ENCODE data around the gene LZTS3.
"Not testable (repeated sequence)": the region's sequence is repeated elsewhere in the genome, so short reads cannot be mapped to it uniquely, and the experiment has no call there.

The LZTS3 gene

DNA sequence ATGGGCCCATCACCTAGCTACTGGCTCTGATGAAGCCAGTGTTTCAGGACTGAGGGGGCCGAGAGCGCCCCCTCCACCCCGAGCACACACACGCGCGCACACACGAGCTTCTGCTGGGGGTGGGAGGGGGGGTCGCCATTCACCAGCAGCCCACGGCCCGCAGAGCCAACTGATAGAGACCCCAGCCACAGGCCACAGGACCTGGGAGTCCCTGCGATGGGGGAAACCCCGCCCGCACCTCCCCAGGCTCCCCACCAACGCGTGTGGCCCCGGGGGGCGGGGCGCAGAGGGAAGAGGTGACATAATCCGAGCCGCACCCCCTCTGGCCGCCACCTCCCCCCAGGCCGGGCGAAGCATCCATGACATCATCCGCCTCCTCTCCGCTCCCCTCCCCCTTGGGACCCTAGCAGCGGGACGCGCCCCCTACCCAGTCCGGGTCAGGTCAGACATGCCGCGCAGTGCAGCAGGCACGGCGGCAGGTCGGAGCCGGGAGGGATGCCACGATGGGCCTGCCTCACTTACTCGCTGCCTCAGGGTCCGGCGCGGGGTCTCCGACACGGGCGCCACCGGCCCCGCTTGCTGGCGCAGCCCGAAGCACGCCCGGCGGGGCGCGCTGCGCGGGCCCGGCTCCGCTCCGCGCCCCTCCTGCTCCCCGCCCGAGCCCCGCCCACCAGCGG lies at the start of gene LZTS3:
Gene LZTS3 (minus strand): TSS at position 617 of the 677 bp plus-strand sequence. CDS start 6,386 bp downstream, outside the sequence.
- peak; percentile 89 for DNase-seq

DNA sequence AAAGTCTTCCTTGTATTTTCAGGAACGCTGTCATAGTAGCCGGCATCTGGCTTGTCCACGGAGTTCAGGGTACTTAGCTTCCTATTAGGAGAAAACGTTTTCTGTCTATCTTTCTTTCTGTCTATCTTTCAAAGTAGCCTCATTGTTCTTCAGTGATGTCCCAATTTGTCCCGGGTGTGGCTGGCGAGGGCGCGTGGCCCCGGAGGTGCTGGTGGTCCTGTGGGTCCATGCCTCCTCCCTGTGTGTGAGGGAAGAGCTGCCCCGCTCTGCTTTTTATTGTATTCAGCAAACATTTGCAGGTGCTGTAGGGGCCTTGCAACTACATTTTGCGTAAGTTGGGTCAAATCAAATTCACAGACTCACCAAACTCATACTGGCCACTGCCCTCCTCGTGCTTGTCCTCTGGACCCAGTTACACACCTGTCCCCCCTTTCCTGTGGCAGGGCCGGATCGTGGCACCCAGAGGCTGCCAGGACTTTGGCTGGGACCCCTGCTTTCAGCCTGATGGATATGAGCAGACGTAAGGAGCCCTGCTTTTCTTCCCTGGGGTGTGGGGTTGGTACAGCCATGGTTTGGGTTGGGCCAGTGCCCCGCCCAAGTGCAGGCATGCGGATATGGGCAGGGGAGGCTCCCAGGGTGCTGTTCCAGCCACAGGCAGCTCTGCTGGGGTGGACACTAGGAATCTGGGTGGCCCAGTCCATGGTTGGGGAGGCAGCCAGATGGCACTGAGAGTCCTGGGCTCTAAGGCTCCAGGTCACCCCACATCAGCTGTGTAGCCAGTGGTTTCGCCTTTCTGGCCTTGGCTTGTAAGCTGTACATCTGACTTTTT lies 48.3 kb upstream of the LZTS3 start:
- DNase-seq, result no peak

DNA sequence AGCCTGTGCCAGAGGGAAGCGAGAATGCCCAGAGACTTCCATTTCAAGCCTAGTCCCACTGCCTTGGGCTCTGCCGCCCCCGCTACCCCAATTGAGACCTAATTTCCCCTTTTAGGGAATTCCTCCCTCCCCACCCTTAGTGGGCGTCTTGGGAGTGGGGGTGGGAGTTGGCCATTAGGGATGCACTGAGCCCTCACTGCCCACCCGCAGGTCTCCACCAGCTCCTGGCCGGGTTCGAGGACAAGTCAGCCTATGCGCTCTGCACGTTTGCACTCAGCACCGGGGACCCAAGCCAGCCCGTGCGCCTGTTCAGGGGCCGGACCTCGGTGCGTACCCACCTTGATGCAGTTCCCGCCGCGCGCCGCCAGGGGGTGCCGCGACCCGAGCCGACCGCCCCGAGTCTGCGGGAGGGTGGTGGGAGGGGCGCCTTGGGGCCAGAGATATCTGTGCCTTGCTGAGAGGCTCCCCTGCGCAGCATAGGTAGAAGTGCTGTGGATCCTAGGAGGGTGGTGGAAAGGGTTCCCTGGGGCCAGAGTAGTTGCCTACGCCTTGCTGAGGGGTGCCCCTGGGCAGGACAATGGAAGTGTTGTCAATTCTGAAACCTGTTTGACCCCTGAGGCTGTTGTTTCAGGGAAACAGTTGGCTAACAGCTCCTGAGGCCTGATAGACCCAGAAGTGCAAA lies 45.1 kb upstream of the LZTS3 start:
- peak; percentile 78 for DNase-seq

DNA sequence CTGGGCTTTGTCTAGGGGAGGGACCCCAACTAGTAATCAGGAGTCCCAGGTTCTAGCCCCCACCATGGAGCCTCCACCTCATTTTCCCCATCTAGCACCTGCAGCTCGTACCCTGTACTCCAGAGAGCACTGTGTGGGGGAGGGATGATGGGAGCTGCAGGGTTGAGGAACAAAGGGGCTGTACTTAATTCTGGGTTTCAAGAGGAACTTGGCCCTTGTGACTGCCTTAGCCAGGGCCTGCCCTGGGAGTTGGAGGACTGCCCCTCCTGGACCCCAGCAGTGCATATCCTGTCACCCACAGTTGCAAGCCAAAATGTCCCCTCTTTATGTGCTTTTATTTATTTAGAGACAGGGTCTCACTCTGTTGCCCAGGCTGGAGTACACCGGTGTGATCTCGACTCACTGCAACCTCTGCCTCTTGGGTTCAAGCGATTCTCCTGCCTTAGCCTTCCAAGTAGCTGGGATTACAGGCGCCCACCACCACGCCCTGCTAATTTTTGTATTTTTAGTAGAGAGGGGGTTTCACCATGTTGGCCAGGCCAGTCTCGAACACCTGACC lies 42.1 kb upstream of the LZTS3 start:
- not testable (repeated sequence) for DNase-seq

DNA sequence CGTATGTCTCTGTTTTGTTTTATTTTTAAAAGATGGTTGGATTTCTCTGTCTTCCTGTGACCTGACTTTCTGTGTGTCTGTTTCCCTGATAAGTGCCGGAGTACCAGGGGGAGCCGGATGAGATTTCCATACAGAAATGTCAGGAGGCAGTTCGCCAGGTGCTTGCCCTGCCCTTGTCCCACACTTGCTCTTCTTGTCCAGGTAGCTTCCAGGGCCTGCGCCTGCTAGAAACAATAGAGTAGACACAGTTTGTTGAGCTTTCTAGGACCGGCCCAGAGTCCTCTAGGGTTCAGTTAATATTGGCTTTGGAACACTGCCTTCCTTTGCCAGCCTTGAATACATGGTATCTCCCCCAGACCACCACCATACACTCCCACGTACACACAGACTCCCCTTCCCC lies 39.9 kb upstream of the LZTS3 start:
- DNase-seq, result no peak

DNA sequence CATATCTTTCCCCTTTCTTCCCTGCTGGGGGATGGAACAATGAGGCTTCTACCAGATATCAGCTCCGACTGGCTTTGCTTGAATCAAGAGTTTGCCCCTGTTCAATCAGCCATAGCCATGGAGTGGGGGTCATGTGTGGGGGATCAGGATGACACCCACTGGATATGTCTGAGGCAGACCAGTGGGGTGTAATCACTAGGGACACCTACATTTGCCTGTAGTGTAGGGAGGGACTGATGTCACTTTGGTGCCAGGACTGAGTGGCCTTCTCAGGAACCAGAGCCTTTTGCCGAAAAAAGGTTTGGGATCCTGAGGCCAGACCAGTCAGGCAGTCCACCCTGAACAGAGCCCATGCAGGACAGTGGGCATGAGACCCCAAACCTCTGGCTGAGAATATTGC lies 37.0 kb upstream of the LZTS3 start:
- no peak for DNase-seq

DNA sequence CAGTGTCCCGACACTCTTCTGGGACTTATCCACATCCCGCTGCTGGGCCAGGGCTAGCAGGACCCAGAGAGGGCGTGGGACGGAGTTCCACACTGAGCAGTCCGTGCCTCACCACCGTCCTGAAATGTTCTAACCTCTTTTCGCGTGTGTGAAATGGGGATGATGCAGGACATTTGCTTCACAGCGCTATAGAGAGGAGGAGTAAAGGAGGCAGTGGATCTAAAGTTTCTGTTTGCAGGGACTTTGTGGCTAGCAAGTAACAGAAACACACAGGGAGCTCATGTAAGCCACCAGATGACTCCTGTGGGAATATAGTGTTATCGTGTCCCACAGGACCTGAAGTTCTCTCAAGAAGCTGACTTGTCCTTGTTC lies 36.6 kb upstream of the LZTS3 start:
- DNase-seq, result no peak

DNA sequence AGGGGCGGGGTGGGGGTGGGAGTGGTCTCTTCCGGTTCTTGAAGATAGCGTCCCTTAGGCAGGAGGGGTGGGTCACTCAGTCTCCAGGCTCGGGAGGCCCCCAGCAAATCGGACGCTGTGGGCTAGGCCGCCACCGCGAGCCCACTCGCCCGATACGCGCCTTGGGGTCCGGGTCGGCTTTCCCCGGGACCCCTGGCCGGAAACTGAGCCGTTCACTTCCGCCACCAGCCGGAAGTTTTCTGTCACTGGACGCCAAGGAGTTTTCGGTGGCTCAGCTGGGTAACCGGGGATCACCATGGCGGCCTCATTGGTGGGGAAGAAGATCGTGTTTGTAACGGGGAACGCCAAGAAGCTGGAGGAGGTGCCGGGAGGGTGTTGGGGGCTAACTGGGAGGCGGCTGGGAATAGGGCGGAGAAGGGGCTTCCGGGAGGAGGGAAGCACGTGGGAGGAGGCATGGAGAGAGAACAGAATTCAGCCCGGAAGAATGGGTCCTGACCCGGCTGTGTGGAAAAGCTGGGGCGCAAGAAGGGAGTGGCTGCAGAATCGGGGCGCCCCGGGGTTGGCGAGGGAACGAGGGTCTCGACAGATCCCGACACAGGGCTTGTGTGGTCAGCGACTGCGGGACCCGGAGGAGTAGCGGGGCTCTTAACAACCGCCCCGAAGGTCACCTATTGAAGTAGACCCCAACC lies 36.1 kb upstream of the LZTS3 start, which contains the start of gene ITPA:
Gene ITPA (plus strand): TSS at position 242 of the 689 bp plus-strand sequence. CDS start 54 bp downstream, at position 296.
- peak; percentile 52 for DNase-seq

DNA sequence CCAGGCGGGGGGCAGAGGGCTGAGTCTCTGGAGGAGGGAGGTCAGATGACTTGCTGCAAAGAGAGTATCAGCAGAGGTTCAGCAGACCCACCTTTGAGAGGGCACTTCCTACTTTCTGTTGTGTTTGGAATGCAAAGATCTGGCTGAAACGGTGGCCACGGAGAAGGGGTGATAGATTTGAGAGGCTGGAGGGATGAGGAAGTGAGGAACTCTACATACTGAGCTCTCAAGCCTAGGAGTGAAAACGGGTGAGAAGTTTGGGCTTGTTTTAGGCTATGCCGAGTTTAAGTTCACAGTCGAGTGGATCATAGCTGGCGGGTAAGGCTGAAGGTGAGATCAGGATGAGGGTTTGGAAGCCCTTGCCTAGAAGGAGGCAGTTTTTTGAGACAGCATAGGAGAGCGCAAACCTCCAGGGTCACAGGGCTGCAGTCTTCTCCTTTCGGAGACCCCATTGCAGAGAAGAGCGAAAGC lies 35.5 kb upstream of the LZTS3 start:
- DNase-seq, result no peak

DNA sequence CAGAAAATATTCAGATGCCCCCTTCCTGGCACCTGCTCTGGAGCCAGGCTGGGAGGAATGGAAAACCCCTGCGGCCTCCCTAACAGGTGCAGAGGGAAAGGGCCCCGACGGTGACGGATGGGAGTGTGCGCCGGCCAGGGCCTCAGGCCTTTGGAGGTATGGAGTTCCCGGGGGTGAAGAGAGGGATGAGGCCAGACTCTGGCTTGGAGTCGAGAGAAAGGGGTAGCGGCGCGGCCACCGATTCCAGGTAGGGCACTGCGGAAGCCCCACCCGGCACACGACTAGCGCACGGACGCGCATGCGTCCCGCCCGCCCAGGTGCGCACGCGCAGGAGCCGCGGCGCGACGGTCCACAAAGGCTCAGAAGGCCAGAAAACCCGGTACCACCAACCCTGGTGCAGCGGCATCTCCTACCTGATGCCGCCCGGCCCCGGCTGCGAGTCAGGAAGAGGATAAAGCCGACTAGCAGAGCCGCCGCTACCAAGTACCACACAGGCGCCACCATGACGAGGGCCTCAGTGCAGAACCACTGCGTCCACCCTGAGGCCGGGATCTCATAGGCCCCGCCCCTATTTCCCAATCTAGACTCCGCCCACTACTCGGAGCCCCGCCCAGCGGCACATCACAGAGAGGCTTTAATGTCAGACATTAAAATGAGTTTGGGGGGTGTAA lies 30.9 kb upstream of the LZTS3 start, which contains the start of gene DDRGK1:
Gene DDRGK1 (minus strand): TSS at position 559 of the 671 bp plus-strand sequence. CDS start 55 bp downstream, at position 504.
- DNase-seq, result peak; percentile 88

DNA sequence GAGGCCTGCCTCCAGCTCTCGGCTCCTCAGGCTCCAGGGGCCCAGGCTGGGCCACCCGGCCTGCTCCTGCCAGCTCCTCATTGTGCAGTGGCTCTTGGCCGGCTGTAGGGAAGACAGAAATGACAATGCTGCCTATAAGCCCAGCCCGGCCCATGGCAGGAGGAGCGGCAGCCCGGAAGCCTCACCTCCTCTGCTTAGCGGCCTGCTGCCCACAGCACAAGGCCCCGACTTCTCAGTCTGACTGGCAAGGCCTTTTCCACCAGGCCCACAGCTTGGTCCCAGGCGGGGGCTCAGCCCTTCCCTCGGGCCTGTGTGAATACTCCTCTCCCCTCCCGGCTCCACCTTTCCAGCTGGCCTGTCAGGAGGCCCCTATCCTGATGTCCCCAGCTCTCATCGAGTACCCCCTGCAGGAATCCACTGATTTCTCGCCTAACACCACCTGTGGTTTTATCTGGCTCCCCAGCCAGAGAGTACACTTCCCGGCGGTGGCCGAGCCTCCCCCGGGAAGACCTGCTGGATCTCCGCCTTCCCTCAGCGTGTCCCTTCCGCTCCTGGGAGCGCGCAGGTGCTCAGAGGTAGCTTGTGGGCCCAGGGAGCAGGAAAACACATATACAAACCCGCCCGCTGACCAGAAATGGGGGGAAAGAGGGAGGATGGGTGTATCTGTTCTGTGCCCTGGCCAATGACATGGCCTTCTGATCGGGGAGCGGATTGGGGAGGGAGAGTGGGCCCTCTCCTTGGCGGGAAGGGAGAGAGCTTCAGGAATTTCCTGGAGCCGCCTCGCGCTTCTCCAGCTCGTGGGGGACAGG lies 30.2 kb upstream of the LZTS3 start:
- peak; percentile 7 for DNase-seq

DNA sequence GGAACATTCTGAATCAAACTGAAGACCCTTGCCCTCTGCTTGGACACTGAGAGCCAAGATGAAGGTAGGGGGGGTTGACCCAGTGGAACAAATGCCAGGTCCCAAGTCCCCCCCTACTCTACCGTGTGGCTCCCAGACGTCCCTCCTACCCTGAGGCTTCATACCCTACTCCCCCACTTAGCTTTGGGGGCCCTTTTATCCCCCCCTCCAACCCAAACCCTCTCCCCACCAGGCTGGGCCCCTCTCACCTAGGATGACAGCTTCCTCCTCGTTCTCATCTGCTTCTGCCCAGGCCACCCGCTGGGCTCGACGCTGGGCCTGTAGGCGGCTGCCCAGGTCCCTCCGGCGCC lies 29.6 kb upstream of the LZTS3 start:
- DNase-seq, result no peak

DNA sequence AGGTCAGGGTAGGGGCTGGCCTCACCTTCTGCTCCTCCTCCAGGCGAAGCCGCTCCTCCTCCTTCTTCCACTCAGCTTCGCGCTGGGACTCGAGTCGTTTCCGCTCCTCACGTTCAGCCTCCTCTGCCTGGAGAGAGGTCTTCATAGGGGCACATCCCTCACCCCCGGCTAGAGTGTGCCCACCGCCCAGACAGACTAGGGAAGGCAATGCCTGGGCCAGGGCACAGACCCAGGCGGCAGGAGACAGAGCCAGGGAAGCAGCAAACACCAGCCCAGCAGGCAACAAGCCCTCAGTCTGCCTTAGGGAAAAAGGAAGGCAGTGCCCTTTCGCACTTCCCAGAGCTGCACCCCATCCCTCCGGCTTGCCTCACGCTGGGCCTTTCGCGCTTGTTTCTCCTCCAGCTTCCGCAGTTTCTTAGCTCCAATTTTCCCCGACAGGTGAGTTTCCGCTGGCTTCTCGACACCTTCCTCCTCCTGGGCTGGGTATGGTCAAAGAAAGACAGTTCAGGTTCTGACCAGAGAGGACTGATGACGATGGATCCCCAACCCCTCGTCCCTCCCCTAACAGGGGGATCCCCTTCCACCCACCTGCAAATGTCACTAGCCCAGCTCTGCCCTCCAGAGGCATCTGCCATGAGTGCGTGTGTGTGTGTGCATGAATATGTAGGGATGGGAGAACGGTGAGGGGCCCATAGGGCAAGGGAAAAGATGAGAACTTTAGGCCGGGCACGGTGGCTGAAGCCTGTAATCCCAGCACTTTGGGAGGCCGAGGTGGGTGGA lies 26.8 kb upstream of the LZTS3 start:
- DNase-seq, result no peak

DNA sequence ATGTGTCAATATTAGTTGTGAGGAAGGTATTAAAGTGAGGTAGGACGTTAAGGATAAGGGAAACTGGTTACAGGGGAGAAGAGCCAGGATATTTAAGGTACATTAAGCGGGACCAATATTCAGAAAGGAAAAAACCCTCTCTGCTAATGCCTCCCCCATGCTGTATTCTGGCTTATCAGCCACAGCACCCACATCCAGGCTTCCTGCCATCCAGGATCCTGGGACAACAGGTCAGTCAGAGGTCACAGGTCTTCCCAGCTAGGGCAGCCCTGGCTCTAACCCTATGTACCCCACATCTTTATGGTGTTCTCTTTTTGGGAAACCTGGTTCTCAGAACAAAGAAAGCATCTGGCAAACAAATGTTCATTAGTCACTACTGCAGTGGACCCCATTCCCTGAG lies 25.9 kb upstream of the LZTS3 start:
- DNase-seq, result no peak

DNA sequence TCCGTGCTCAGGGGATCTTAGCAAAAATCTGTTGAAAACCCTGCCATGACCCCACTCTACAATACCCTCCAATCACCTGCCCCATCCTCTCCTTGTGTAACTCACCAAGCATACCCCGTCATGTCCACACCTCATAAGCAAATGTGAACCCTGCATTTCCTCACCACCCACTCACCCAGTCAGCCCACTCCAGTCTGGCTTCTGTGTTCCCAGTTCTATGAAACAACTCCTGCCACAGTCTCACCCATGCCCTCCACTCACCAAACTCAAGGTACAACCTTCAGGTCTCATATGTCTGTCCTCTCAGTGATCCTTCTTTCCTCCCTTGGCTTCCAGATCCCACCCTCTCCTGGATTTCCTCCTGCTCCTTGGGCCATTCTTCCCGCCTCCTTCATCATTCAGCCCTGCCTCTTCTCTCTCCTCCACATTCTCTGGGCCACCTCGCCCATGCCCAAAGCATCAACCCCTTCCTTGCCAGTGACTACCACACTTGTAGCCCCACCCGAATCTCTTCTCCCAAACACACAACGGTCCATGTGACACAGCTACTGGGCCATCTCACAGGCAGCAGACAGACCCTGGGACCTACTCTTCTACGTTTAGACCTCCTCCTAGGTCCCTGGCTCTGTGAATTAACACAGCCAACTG lies 22.4 kb upstream of the LZTS3 start:
- no peak for DNase-seq

DNA sequence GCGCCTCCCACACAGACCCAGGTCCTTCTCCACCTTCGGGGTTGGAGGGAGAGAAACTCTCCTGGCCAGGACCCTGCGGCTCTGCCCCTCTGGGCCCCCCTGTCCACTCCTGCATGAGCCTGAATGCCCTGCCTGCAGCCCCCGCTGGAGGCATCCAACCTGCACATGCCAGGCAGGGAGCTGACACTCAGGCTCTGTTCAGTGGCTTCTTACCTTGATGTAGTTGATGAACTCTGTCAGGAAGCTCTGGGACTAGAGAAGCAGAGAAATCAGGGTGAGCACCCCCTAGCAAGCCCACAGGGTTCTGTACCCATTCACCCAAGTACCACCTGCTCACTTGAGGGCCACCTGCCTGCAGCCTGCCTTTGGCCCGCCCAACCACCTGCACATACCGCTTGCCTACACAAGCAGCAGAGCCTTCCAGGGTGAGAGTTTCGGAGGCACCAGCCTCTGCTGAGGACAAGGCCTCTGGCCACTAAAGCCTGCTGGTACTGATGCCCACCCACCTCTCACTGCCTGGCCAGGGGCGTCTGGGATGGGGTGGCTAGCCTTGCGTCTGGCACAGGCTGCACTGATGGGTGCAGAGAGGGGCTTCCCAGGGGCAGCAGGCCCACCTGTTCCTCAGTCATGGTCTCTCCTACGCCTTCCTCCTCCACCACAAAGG lies 21.4 kb upstream of the LZTS3 start:
- DNase-seq, result no peak

DNA sequence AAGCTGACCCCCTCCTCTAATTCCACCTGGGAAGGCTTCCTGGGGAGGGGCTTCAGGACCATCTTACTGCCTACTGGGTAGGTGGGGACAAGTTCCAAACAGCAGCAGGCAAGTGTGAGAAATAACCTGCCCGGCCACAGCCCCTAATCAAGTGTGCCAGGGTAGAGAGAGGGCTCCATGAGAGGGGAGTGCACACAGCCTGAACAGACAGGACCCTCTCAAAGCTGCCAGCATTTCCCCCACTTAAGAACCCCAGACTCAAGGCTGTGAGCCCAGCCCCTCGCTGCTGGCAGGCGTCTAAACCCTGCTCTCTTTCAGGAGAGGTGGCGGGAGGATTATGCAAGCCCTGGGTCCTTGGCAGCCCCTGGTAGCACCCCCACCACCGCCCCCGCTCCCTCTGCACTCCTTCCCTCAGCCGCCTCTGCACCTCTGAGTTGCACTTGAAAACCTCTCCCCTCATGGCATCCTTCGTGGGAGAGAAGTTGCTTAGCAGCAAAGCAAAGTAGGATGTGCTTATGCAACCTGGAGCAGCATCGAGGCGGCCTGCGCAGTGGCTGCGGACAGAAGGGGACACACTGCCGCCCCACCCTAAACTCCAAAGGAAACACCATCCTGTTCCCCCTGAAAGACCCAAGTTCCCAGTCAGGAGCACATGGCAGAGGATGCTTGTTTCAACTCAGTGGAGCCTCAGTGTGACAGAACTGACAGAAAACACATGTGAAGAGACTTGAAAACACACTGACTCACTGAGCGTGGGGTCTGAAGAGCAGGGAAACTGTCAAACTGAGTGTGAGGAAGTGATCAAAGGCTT lies 20.7 kb upstream of the LZTS3 start:
- no peak for DNase-seq

Data from activated CD4-positive, alpha-beta T cell treated with anti-CD3 and anti-CD28 coated beads, Interleukin-2, amount 50 U/mL, for 1 hour (primary cell).